Measurements from ENCODE around the gene PEAR1.
"Not testable (repeated sequence)": the region's sequence is repeated elsewhere in the genome, so short reads cannot be mapped to it uniquely, and the experiment has no call there.

The PEAR1 gene

DNA sequence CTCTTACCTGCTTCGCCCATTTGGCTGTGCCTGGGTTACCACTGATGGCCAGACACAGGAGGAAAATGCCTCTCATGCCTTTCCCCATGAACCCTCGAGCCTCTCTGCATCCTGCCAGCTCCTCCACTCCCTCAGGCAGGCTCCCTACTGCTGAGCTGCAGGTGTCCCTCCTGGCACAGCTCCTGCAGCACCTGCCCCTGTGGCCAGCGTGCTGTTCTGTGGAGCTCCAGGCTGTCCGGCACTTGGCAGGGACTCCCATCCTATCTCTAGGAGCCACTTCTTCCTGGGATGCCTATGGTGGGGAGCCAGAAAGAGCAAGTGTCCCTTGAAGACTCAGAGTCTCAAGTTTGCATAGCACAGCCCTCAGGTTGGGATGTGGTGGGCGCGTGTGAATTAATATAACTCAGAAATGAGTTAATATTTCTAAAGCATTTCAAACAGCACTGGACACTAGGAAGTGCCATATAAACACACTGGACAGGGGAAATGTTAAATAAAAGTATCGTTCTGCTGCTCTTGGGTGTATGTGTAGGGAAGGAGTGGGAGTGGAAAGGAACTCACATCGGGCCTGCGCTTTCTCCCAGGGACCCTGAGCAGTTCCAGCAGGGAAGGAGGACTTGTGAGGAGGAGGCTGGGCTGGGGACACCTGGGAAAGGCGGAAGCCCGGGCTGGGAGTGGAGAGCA lies 29.6 kb downstream of the PEAR1 start:
- DNase-seq (ENCODE audit: low read depth) = no peak

GRCh38 chr1:156923670-156924477 lies 30.4 kb downstream of the PEAR1 start:
- DNase-seq (ENCODE audit: low read depth) = no peak

DNA sequence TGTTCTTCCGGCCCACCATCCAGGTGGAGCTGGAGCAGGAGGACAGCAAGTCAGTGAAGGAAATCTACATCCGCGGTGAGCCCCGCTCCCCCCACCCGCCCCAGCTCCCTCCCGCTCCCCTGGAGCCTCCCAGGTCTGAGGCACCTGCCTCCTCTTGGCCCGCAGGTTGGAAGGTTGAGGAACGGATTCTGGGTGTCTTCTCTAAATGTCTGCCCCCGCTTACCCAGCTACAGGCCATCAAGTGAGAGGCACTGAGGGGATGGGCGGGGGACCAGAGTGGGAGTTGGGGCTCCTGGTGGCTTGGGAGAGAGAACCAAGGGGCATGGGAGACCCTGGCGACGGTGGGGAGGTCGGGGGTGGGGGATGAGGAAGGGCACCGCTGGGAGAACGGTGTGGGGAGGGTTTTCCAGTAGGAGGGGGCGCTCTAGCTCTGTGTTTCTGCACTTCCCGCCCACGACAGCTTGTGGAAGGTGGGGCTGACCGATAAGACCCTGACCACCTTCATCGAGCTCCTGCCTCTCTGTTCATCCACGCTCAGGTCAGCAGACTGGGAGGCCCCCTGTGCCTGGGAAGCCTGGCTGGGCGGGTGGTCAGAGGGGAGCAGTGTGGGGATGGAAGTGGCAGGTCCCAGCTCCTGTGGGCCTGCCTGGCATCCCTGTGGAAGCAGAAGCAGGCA lies 31.1 kb downstream of the PEAR1 start:
- DNase-seq (ENCODE audit: low read depth) = no peak

DNA sequence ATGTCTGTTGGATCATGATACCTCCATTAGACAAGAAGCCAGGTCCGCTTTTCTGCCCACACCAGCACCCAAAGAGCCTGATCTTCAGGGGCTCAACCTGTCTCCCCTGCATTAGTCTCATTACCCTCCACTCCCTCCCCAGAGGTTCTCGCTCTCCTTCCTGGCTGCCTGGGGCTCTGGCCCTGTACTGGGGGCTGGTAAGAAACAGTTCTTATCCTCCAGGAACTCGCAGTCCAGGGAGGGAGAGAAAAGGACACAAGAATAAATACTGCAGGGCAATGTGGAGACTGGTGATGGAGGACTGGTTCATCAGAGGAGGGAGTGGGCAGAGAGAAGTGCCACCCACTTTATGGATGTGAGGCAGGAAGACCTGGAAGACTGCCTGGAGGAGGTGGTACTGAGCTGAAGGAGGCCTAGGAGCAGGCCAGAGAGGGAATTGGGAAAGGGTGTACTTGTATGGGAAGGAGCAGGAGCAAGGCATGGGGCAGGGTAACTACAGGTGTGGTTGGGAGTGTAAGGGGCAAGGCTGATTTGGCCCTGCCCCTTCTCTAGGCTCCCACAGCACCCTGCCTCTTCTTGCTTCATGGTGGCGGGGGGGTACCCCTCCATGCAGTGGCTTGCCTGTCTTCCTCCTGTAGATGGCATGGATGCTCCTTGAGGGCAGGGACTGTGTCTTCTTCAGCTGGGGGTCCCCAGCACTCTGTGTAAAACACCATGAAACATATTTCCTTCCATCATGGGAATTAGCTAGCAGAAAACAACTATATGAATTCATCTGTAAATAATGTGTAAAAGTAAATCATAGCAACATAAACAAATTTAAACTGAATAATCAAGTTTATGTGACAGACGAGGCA lies 31.9 kb downstream of the PEAR1 start:
- DNase-seq (ENCODE audit: low read depth) = no peak

DNA sequence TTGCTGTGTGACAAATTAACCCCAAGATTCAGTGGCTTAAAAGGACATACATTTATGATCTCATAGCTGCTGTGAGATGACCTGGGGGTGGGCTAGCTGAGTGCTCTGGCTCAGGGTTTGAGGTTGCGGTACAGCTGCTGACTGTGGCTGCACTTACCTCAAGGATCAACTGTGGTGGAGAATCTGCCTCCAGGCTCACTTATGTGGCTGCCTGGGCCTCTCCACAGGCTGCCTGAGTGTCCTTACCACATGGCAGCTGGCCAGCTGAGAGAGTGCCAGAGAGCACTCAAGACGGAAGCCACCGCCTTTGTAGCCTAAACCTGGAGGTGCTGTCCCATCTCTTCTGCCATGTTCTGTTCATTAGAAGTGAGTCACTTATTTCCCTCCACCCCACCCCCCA lies 32.7 kb downstream of the PEAR1 start:
- peak; percentile 56 for DNase-seq (ENCODE audit: low read depth)

- not testable (repeated sequence) for DNase-seq (ENCODE audit: low read depth)
These were observed 33.2 kb downstream of the PEAR1 start for GRCh38 chr1:156926695-156927094.

- peak; percentile 14 for DNase-seq (ENCODE audit: low read depth)
These were observed 33.9 kb downstream of the PEAR1 start for GRCh38 chr1:156927215-156928042.

DNA sequence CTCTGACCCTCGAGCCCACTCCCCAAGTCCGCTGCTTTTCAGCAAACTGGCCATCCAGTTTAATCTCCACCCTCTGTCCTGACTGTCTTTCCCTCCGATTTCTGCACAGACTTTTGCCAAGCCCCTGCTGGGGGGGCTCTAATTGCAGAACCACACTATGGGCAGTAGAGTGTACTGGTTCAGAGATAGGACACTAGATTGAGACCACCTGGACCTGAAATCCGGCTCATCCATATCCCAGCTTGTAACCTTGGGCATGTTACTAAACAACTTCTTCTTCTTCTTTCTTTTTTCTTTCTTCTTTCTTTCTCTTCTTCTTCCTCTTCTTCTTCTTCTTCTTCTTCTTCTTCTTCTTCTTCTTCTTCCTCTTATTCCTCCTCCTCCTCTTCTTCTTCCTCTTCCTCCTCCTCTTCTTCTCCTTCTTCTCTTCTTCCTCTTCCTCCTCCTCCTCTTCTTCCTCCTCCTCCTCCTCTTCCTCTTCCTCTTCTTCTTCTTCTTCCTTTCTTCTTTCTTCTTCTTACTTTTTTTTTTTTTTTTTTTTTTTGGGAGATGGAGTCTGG lies 34.6 kb downstream of the PEAR1 start:
- DNase-seq (ENCODE audit: low read depth) = no peak

- DNase-seq (ENCODE audit: low read depth) = no peak
These were observed 36.2 kb downstream of the PEAR1 start for GRCh38 chr1:156929596-156930238.

DNA sequence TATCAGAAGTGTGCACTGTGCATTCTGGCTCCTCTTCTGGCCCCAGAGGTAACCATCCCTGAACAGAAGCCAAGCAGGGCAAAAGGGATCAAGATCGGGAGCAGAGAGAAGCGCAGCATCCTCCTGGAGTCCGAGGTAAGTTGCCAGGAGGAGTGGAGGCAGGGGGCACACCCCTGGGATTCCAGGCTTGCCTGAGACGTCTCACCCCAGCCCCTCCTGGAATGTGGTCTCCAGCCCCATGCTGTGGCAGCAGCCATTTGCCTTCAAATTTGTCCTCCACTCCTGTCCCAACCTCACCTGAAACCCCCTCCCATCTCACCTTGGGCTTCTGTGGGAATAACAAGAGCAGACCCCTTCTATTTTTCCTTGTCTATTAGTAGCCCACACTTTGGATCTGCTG lies 37.0 kb downstream of the PEAR1 start:
- DNase-seq (ENCODE audit: low read depth) = no peak

DNA sequence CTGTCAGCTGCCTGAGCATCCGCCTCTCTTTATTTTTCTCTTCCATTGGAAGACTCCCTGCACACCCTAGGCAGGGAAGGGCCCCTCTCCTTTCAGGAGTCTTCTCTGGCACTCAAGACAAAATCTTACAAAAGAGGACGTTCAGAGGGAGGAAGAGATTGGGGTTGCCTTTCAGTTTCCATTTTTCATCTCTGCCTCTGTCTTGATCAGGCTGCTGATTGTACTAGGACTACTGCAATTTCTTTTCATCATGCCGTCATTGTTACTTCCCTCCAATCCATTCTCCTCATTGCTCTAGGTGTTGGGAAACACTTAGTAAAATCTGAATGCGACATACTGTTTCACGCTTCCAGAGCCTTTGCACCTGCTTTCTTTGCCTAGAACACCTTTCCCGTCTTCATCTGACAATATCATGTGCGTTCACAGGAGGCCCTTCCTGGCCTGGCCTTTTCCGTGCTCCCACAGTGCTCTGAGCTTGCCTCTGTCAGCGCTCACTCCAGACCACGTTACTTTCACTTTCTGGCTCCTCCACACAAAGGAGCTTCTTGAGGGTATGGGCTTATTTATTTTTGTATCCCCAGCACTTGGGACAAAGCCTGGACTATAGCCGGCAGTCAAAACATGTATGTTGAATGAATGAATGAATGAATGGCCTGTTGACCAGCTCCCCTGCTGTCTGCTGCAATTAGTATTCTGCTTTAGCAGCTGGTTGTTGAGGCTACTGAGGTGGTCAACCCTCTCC lies 37.9 kb downstream of the PEAR1 start:
- no peak for DNase-seq (ENCODE audit: low read depth)

GRCh38 chr1:156931974-156932710 lies 38.6 kb downstream of the PEAR1 start:
- DNase-seq (ENCODE audit: low read depth) = no peak

- DNase-seq (ENCODE audit: low read depth) = no peak
These were observed 39.6 kb downstream of the PEAR1 start for GRCh38 chr1:156933136-156933535.

DNA sequence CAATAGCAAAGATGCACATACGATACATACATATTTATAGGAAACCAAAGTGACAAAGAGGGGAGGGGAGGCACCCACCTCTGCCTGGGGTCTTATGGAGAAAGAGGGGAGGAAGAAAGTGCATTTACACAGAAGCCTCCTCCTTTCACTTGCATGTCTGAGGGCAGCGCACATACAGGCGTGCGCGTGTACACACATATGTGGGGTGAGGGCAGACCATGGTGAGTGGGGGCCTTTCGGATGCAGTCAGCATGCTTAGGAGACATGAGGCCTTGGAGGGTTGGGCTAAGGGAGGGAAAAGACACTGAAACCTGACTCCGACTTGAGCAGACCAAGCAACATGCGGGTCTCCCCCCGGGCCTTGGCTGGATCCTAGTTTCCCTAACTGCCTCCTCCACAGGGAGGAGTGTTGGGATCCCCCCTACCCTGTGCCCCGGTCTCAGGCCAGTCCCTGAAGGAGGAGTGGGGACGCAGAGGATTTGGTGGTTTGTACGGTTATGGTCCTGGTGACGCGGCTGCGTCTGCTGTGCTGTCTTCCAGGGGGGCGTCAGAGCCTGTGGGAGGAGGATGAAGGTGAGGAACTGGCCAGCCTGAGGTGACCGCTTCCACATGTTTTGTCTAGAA lies 42.1 kb downstream of the PEAR1 start:
- no peak for DNase-seq (ENCODE audit: low read depth)

- DNase-seq (ENCODE audit: low read depth) = no peak
These were observed 42.7 kb downstream of the PEAR1 start for GRCh38 chr1:156936191-156936590.

DNA sequence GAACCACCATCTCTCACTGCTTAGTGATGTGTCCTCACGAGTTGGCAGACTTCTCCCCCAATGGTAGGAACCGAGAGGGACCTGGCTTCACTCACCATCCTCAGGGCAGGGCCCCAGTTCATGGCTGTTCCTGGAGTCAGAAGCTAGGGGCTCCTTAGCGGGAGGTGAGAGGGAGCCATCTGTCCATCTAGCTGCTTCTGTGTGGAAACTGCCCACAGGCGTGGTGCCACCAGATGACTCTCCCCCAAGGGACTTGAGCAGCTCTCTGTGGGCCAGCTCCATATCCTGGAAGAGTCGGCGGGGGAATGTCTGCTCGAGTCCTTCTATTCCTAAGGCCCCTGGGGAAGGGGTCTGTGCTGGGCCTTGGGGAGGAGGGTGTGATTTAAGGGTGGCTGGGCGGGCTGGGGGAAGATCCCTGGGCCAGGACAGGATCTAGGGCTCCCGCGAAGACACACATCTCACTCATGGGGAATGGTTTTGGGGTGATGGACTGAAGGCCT lies 43.3 kb downstream of the PEAR1 start:
- no peak for DNase-seq (ENCODE audit: low read depth)

- DNase-seq (ENCODE audit: low read depth) = no peak
These were observed 44.4 kb downstream of the PEAR1 start for GRCh38 chr1:156937883-156938282.

- DNase-seq (ENCODE audit: low read depth) = no peak
These were observed 45.3 kb downstream of the PEAR1 start for GRCh38 chr1:156938813-156939212.

All from HS-27A (cell line).